GM21381 (cell line): ENCODE data around the gene ZDHHC24.

Source experiments
- ATAC-seq: cut with Tn5 transposase; IDR thresholded peaks from one replicate; pipeline ENCODE4 v1.9.1; 2021; ENCODE audit warnings: mild to moderate bottlenecking, moderate library complexity; ENCODE audit not compliant: unreplicated experiment

Gene ZDHHC24

GRCh38 chr11:66567787-66568123 lies 21.9 kb upstream of the ZDHHC24 start:
- no peak for ATAC-seq

- no peak for ATAC-seq
Observed at GRCh38 chr11:66566221-66566620, 20.4 kb upstream of the ZDHHC24 start.

DNA sequence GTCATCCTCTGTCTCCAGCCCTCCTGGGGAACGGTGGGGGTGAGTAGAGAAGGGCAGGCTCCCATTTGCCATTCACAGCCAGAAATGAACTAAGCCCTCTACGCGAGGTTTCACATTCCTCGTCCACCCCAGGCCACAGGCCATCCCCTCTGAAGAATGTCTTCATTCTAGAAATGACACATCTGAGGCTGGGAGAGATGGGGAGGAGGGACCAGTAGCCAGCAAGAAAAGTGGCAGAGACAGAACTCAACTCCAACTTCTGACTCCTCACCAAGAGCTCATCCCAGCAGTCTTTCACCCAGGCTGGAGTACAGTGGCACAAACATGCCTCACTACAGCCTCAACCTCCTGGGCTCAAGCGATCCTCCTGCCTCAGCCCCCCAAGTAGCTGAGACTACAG lies 19.1 kb upstream of the ZDHHC24 start:
- ATAC-seq = no peak

- ATAC-seq = no peak
Observed at GRCh38 chr11:66564538-66564937, 18.7 kb upstream of the ZDHHC24 start.

DNA sequence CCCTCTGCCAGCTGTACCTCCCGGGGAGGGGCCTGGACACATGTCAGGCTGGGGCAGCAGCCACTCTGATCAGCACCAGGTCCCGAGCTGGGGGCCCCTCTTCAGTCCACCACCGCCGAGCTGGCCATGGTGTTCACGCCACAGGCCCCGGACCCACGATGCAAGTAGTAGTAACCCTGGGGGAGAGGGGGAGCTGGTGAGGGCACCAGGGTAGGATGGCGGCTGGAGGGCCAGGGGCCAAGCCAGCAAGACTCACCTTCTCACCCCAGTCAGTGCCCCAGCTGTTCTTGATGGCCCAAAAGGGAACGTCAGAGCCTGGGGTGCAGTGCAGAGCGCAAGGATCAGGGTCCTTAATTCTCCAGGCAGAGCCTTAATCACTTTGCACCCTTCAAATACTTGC lies 18.0 kb upstream of the ZDHHC24 start:
- no peak for ATAC-seq

DNA sequence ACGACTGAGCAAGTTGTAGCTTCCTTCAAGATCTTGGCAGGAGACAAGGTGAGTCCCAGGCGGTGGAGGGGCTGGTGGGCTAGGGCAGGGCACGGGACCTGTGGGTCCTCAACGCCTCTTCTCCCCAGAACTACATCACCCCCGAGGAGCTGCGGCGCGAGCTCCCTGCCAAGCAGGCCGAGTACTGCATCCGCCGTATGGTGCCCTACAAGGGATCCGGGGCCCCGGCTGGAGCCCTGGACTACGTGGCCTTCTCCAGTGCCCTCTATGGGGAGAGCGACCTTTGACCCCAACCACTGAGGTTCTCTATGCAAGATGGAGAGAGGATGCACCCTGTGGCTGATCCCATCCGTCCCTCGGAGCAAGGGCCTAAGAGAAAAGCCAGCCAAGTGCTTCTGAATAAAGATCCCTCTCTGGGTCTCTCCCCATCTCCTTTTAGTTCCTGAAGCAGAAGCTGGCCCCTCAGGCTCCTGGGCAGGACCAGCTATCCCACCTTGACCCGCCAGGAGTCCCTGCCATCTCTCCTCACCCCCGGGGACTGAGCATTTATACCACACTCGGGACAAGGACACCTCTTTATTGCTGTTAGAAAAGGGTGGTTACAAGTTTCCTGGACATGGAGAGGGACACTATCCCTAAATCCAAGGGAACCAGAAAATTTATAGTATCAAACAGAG lies 17.2 kb upstream of the ZDHHC24 start:
- ATAC-seq = no peak

DNA sequence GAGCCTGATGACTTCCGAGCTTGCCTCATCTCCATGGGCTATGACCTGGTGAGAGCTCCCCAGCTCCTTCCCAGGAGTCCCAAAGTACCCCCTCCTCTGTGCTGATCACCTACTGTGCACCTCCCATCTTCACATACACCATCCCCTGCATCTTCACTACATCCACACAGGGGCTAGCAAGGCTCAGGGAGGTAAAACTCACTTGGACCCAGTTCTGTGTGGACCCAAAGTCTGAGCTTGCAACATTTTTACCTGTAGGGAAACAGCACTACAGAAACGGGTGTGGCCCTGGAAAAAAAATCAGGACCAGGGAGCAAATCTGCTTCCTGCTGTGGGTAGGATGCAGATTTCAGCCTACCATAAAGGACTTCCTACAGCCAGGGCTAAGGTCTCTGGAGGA lies 16.4 kb upstream of the ZDHHC24 start:
- ATAC-seq = no peak

GRCh38 chr11:66561975-66562248 lies 16.1 kb upstream of the ZDHHC24 start:
- no peak for ATAC-seq

GRCh38 chr11:66561178-66561974 lies 15.5 kb upstream of the ZDHHC24 start:
- no peak for ATAC-seq

DNA sequence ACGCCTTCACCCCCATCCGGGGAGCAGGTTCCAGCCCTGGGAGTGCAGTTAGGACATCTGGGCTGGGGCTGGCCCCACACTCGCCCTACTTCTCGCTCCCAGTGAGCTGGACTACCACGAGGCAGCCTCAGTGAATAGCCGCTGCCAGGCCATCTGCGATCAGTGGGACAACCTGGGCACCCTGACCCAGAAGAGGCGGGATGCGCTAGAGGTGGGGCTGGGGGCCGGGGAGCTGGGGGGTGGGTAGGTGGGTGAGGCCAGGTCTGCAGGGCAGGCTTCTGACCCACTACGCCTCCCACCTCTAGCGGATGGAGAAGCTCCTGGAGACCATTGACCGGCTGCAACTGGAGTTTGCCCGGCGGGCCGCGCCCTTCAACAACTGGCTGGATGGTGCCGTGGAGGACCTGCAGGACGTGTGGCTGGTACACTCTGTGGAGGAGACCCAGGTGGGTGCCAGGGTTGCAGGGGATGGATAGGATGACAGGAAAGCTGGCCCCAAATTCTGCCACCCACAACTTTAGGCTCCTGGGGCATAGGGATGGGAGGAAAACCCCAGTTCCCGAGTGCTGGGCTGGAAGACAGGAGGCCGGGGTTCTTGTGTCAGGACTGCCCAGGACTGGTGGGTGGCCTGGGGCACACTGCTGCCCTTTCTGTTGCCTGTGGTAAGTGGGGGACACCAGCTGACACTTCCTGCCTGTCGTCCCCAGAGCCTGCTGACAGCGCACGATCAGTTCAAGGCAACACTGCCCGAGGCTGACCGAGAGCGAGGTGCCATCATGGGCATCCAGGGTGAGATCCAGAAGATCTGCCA lies 14.2 kb upstream of the ZDHHC24 start:
- ATAC-seq = no peak

DNA sequence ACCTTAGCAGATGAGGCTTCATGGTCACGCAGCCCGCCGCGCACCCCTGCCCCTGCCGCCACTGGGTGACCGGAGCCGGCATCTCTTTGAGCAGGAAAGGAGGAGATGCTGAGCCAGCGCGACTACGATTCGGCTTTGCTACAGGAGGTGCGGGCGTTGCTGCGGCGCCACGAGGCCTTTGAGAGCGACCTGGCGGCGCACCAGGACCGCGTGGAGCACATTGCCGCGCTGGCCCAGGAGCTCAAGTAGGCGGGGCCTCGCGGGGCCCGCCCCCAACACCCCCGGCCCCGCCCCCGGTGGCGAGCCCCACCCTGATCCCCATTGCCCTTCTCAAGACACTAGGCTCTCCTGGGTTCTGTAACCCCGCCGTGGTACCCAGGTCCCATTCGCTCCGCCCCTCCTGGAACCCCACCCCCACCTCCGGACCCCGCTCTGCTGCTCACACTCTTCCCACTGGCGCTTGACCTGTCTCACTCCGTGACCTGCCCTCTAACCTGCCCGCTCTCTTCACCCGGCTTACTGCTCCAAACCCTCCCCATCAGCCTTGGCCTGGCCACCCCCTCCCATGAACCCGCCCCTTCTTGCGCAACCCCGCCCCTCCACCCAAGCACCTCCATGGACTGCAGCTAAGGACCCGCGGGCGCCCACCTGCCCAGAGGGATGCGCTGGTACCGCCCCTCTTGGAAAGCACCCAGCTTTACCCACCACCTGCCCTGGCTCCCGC lies 13.5 kb upstream of the ZDHHC24 start:
- no peak for ATAC-seq

GRCh38 chr11:66557733-66558326 lies 12.0 kb upstream of the ZDHHC24 start:
- ATAC-seq = no peak

DNA sequence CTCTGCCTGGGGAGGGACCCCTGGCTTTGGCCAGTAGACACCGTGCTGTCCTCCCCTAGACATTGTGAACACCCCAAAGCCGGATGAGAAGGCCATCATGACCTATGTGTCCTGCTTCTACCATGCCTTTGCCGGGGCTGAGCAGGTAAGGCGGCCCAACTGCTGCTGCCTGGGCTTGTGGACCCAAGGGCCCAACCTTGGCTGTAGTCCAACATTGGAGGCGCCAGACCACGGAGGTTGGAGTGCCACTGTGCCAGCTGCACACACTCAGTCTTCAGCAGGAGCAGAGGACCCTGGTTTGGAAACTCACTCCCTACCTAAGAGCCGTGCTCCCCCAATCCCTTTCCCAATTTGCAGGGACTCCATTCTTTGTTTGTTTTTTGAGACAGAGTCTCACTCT lies 10.2 kb upstream of the ZDHHC24 start:
- no peak for ATAC-seq

DNA sequence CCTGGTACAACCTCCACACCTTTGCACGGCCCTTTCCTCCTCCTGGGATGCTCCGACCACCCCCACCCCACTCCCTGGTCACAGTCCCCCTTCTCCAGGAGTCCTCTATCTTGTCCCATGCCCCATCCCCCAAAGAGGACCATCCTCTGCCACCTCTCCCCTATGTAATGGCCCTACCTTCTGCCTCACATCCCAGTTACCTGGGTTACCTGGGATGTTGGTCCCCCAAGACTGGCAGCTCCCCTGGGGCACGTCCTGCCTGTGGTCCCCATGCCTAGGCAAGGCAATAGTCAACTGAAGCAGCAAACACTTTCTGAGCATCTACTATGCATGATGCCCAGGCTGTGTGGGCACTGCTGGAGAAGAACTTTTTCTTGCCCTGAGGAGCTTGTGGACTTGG lies 9.6 kb upstream of the ZDHHC24 start:
- no peak for ATAC-seq

DNA sequence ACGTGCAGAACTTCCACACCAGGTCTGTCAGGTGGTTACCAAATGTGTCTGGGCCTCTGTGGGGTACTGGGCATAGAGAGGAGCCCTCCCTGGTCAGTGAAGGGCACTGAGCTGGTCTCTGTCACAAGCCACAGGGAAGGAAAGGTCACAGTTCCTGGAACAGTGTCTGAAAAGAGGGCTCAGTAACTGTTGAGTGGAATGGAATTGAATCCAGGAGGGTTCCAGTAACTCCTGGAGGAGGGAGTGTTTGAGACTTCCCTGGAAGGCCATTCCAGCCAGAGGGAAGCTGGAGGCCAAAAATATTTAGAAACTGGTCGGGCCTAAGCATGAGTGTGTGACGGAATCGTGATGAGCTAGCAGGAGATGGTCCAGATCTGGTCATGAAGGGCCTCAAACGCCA lies 8.8 kb upstream of the ZDHHC24 start:
- no peak for ATAC-seq

DNA sequence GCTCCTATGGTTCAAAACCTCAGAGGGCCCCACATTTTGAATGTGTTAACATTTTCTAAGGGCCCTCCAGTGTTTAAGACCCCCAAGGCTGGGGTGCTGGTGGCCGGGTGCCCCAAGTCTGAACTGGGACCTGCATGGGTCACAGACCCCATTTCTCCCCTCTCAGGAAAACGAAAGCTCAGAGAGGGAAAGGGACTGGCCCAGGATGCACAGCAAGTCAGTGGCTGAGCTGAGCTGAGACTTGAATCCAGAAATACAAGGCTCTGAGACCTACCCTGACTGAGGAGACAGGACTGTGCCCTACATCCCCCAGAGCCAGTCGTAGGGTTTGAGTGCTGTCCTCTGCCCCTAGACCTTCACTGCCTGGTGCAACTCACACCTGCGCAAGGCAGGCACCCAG lies 5.0 kb upstream of the ZDHHC24 start:
- ATAC-seq = no peak

- ATAC-seq = no peak
Observed at GRCh38 chr11:66549696-66550095, 3.8 kb upstream of the ZDHHC24 start.

DNA sequence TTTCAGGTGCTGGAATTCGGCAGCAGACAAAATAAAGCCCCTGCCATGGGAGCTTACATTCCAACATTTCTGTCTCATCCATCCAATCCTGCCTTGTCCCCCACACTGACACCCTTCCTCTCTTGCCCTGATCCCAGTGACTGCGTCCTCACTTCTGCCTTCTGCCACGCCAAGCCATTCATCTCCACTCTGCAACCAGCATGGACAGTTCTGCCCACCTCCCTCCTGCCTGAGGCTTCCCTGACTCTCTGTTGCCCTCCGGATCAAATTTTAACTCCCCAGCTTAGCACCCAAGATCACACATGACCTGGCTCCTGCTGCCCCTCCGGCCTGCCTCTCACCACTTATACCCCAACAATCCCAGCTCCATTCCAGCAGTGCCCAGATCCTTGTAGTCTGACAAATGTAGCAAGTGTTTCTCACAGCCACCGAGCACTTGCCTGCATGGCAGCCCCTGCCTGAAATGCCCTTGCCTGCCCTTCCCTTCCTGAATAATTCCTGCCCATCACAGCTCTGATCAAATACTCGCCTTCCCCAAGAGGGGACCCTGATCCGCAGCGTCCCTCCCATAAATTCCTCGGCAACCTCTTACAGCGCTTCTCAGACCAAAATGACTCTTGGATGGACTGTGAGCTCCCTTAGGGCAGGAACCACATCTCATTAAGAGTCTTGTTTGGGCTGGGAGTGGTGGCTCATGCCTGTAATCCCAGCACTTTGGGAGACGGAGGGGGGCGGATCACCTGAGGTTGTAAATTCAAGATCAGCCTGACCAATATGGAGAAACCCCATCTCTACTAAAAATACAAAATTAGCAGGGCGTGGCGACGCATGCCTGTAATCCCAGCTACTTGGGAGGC lies 3.2 kb upstream of the ZDHHC24 start:
- no peak for ATAC-seq

GRCh38 chr11:66548041-66548440 lies 2.2 kb upstream of the ZDHHC24 start:
- no peak for ATAC-seq

DNA sequence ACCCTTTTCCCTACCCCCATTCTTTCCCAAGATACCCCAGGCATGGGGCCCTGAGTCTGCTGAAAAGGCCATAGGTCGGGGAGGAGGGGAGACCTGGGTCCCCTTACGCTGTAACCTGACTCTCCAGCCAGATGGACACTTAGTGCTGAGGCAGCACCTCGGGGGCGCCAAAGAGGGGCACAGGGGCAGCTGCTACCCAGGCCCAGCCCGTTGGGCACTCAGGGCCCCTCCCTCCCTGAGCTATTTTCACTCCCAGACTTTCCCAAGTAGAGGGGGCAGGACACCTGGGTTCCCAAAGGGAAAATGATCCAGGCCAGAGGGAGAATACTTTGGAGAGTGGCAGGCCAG lies 1.8 kb upstream of the ZDHHC24 start:
- ATAC-seq = no peak
